Left ventricle myocardium superior (tissue), 1 donor: ENCODE results near the gene C17orf107. TPM values are rescaled to one million over a fixed set of nuclear protein-coding genes. Genes with fewer than 3 reads are reported as not detected.
A peak's percentile ranks its signal among the peaks of the same experiment; 100 is the strongest.
"Not testable (repeated sequence)": the region's sequence is repeated elsewhere in the genome, so short reads cannot be mapped to it uniquely, and the experiment has no call there.

Source experiments
- ATAC-seq: fragments of 200-7000 bp; cut with Tn5 transposase; one replicate; pipeline ENCODE4 v1.9.1; 2020; ENCODE audit warnings: mild to moderate bottlenecking, moderate library complexity
- DNase-seq: peaks from one replicate; pipeline ENCODE4 v3.0.0-alpha.2; 2020
- intact Hi-C: fragments of 100-400 bp; cut with micrococcal nuclease; formaldehyde crosslinking; loops from one replicate; pipeline ENCODE4 v1.11.0; 2022
- total RNA-seq: library from RNA; stranded (reverse); fragmentation: NEBNext Ultra II Directional; extraction: Animal tissue kit (Norgen Biotek cat#: 25700); gene quantifications from one replicate; pipeline ENCODE4 v1.2.1, GENCODE V29; 2021
- donor health status: DM: no; HTN: yes; CAD: no; lungs with severe emphysema.

C17orf107 gene
- total RNA-seq, 1 donor from 2014 or later = 0.64 TPM

- intact Hi-C loops, ATAC-seq: not testable (repeated sequence)
Observed at GRCh38 chr17:4869058-4869998, 30.0 kb upstream of the C17orf107 start.

GRCh38 chr17:4870855-4871254 is 28.5 kb upstream of the C17orf107 start:
- DNase-seq (no peak), ATAC-seq (no peak)
- intact Hi-C loops = no loop called here

More at GRCh38 chr17:4869058-4869998, 30.0 kb upstream of the C17orf107 start:
- DNase-seq = not testable (repeated sequence)

- peak; percentile 24 for ATAC-seq
- intact Hi-C loops = no loop called here
Observed at GRCh38 chr17:4872786-4873185, 26.6 kb upstream of the C17orf107 start.

GRCh38 chr17:4877089-4877488 is 22.2 kb upstream of the C17orf107 start:
- ATAC-seq (peak; percentile 39), DNase-seq (no peak)
- intact Hi-C loops = no loop called here

More at GRCh38 chr17:4872786-4873185, 26.6 kb upstream of the C17orf107 start:
- no peak for DNase-seq

- DNase-seq (no peak), ATAC-seq (no peak)
Observed at GRCh38 chr17:4879601-4880000, 19.7 kb upstream of the C17orf107 start.

GRCh38 chr17:4880857-4881256 is 18.5 kb upstream of the C17orf107 start:
- intact Hi-C loops = loop anchor here (10.0 kb wide), 1 partner anchor 86 kb away; the partner anchor contains the start of gene PSMB6
- no peak for ATAC-seq
- DNase-seq = no peak

More at GRCh38 chr17:4879601-4880000, 19.7 kb upstream of the C17orf107 start:
- intact Hi-C loops = no loop called here

- DNase-seq = peak; percentile 77
- intact Hi-C loops = loop anchor here (10.0 kb wide), 1 partner anchor 87 kb away; the partner anchor contains the start of gene PSMB6
- ATAC-seq = peak; percentile 78
Observed at GRCh38 chr17:4881761-4882555, 17.4 kb upstream of the C17orf107 start.

- ATAC-seq = no peak
- intact Hi-C loops = loop anchor here (10.0 kb wide), 1 partner anchor 90 kb away; the partner anchor contains the start of gene PSMB6
- no peak for DNase-seq
Observed at GRCh38 chr17:4884489-4884888, 14.8 kb upstream of the C17orf107 start.

GRCh38 chr17:4886830-4887229 is 12.5 kb upstream of the C17orf107 start:
- ATAC-seq (no peak), DNase-seq (no peak)
- intact Hi-C loops = loop anchor here (10.0 kb wide), 1 partner anchor 92 kb away; the partner anchor contains the start of gene PSMB6

- ATAC-seq (no peak), DNase-seq (no peak)
- intact Hi-C loops = loop anchor here (10.0 kb wide), 1 partner anchor 93 kb away; the partner anchor contains the start of gene PSMB6
Observed at GRCh38 chr17:4887581-4887980, 11.8 kb upstream of the C17orf107 start.

- ATAC-seq (no peak), DNase-seq (no peak)
- intact Hi-C loops = loop anchor here (10.0 kb wide), 1 partner anchor 177 kb away; the partner anchor contains the start of gene ARRB2
Observed at GRCh38 chr17:4891411-4892410, 7.6 kb upstream of the C17orf107 start.

- DNase-seq (no peak), ATAC-seq (no peak)
- intact Hi-C loops = loop anchor here (10.0 kb wide), 1 partner anchor 178 kb away; the partner anchor contains the start of gene ARRB2
Observed at GRCh38 chr17:4892499-4893221, 6.7 kb upstream of the C17orf107 start.

GRCh38 chr17:4893272-4893671 is 6.1 kb upstream of the C17orf107 start:
- no peak for ATAC-seq
- no peak for DNase-seq
- intact Hi-C loops = loop anchor here (10.0 kb wide), 1 partner anchor 178 kb away; the partner anchor contains the start of gene ARRB2

GRCh38 chr17:4893721-4894560 is 5.4 kb upstream of the C17orf107 start:
- intact Hi-C loops = loop anchor here (10.0 kb wide), 1 partner anchor 179 kb away; the partner anchor contains the start of gene ARRB2
- ATAC-seq (no peak), DNase-seq (no peak)

GRCh38 chr17:4895121-4895520 is 4.2 kb upstream of the C17orf107 start:
- intact Hi-C loops = loop anchor here (10.0 kb wide), 1 partner anchor 180 kb away; the partner anchor contains the start of gene ARRB2
- DNase-seq (peak; percentile 12), ATAC-seq (no peak)

GRCh38 chr17:4895657-4896331 is 3.5 kb upstream of the C17orf107 start:
- intact Hi-C loops = loop anchor here (10.0 kb wide), 1 partner anchor 181 kb away; the partner anchor contains the start of gene ARRB2
- no peak for ATAC-seq
- DNase-seq = peak; percentile 25
